ENCODE data around the gene SOX18.

Gene SOX18

GRCh38 chr20:64049060-64049877, at the start of gene SOX18:
SOX18 (minus strand) TSS chr20:64049639; CDS start chr20:64049516, 123 bp downstream.
- TF ChIP-seq ZFP3 (CRISPR knock-in tag; IDR thresholded peaks at IDR 0.05) (no peak), TCF4 (CRISPR knock-in tag; IDR thresholded peaks at IDR 0.05; ENCODE audit: borderline replicate concordance) (no peak), OSR1 (CRISPR knock-in tag; IDR thresholded peaks at IDR 0.05) (no peak), ARNTL (CRISPR knock-in tag; IDR thresholded peaks at IDR 0.05; ENCODE audit: borderline replicate concordance, low read depth) (no peak), RARB (CRISPR knock-in tag; IDR thresholded peaks at IDR 0.05) (no peak), ESRRG (CRISPR knock-in tag; IDR thresholded peaks at IDR 0.05) (no peak), ZNF70 (CRISPR knock-in tag; IDR thresholded peaks at IDR 0.05) (no peak), SNAI2 (CRISPR knock-in tag; IDR thresholded peaks at IDR 0.05) (no peak), ZNF8 (CRISPR knock-in tag; IDR thresholded peaks at IDR 0.05) (no peak), ZC3H10 (CRISPR knock-in tag; IDR thresholded peaks at IDR 0.05) (no peak), CSRNP3 (CRISPR knock-in tag; IDR thresholded peaks at IDR 0.05) (no peak), ZFP30 (CRISPR knock-in tag; IDR thresholded peaks at IDR 0.05) (no peak), TOX (CRISPR knock-in tag; IDR thresholded peaks at IDR 0.05; ENCODE audit: borderline replicate concordance) (no peak)
- TF ChIP-seq, protein P1, sequence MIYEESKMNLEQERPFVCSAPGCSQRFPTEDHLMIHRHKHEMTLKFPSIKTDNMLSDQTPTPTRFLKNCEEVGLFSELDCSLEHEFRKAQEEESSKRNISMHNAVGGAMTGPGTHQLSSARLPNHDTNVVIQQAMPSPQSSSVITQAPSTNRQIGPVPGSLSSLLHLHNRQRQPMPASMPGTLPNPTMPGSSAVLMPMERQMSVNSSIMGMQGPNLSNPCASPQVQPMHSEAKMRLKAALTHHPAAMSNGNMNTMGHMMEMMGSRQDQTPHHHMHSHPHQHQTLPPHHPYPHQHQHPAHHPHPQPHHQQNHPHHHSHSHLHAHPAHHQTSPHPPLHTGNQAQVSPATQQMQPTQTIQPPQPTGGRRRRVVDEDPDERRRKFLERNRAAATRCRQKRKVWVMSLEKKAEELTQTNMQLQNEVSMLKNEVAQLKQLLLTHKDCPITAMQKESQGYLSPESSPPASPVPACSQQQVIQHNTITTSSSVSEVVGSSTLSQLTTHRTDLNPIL (CRISPR knock-in tag; IDR thresholded peaks at IDR 0.05; ENCODE audit: low read depth) = no peak
- TF ChIP-seq, protein P2, sequence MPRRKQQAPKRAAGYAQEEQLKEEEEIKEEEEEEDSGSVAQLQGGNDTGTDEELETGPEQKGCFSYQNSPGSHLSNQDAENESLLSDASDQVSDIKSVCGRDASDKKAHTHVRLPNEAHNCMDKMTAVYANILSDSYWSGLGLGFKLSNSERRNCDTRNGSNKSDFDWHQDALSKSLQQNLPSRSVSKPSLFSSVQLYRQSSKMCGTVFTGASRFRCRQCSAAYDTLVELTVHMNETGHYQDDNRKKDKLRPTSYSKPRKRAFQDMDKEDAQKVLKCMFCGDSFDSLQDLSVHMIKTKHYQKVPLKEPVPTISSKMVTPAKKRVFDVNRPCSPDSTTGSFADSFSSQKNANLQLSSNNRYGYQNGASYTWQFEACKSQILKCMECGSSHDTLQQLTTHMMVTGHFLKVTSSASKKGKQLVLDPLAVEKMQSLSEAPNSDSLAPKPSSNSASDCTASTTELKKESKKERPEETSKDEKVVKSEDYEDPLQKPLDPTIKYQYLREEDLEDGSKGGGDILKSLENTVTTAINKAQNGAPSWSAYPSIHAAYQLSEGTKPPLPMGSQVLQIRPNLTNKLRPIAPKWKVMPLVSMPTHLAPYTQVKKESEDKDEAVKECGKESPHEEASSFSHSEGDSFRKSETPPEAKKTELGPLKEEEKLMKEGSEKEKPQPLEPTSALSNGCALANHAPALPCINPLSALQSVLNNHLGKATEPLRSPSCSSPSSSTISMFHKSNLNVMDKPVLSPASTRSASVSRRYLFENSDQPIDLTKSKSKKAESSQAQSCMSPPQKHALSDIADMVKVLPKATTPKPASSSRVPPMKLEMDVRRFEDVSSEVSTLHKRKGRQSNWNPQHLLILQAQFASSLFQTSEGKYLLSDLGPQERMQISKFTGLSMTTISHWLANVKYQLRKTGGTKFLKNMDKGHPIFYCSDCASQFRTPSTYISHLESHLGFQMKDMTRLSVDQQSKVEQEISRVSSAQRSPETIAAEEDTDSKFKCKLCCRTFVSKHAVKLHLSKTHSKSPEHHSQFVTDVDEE (CRISPR knock-in tag; IDR thresholded peaks at IDR 0.05) = no peak
- ATAC-seq = no peak

GRCh38 chr20:64098471-64099013, 49.1 kb upstream of the SOX18 start:
- TF ChIP-seq, protein P2 (CRISPR knock-in tag; IDR thresholded peaks at IDR 0.05) = no peak
- TF ChIP-seq SNAI2 (CRISPR knock-in tag; IDR thresholded peaks at IDR 0.05) (no peak), PPARA (CRISPR knock-in tag; IDR thresholded peaks at IDR 0.05; ENCODE audit: borderline replicate concordance) (no peak), ESRRG (CRISPR knock-in tag; IDR thresholded peaks at IDR 0.05) (no peak), GLIS3 (CRISPR knock-in tag; IDR thresholded peaks at IDR 0.05) (no peak), ZFP3 (CRISPR knock-in tag; IDR thresholded peaks at IDR 0.05) (no peak), PATZ1 (CRISPR knock-in tag; IDR thresholded peaks at IDR 0.05; ENCODE audit: borderline replicate concordance) (no peak), ARNTL (CRISPR knock-in tag; IDR thresholded peaks at IDR 0.05; ENCODE audit: borderline replicate concordance, low read depth) (no peak), ZNF70 (CRISPR knock-in tag; IDR thresholded peaks at IDR 0.05) (no peak)
- ATAC-seq = no peak
